Measurements from ENCODE around the gene GON4L. TPM values are rescaled to one million over a fixed set of nuclear protein-coding genes. Genes with fewer than 3 reads are reported as not detected.
"Not testable (repeated sequence)": the region's sequence is repeated elsewhere in the genome, so short reads cannot be mapped to it uniquely, and the experiment has no call there.

The GON4L gene
- total RNA-seq, 5 donors from 2014 or later (not counting 1 experiment from before 2014, with no cell fraction given), result 101 to 113 (median 105) TPM

GRCh38 chr1:155718524-155719115 lies 138.4 kb downstream of the GON4L start:
- Mint-ChIP-seq H3K4me1 (peaks cover 0 to 15% (median 10%) of the 10 kb centered on the region in 3 donors), H3K36me3 (peaks cover 16% of the 10 kb centered on the region)
- CTCF ChIA-PET; H3K9me3 Mint-ChIP-seq; H3K27me3 Mint-ChIP-seq; DNase-seq; H3K27me3 ChIP-seq (replicated peaks in 1 of 2; ENCODE audit: control insufficient read depth in 2 of 2, extremely low read depth in 1 of 2, insufficient read depth in 2 of 2, low read length in 1 of 2); ATAC-seq (replicated peaks in 1 of 4); H3K27ac Mint-ChIP-seq; H3K4me3 ChIP-seq (ENCODE audit: control insufficient read depth in 1 of 2, extremely low read depth in 1 of 2, low read length in 1 of 2); H3K4me1 ChIP-seq (ENCODE audit: control insufficient read depth in 1 of 2, extremely low read depth in 1 of 2, insufficient read depth in 2 of 2, low read length in 2 of 2); H3K4me3 Mint-ChIP-seq; H3K9me3 ChIP-seq; H3K27ac ChIP-seq (ENCODE audit: low read length): not testable (repeated sequence)
- WGBS (ENCODE audit: insufficient coverage), result 100% methylated on average over 1 of the region's 6 CpGs
- POLR2A ChIA-PET, result interaction anchor here in 1 of 2 donors (0.6 kb wide), 1 partner anchor 42 kb away, joined by 4 read pairs; no protein-coding TSS in a partner anchor
- peaks cover 0 to 17% of the 10 kb centered on the region in 2 donors for H3K36me3 ChIP-seq (ENCODE audit: control insufficient read depth in 2 of 2, extremely low read depth in 1 of 2, insufficient read depth in 1 of 2, low read length in 1 of 2)

DNA sequence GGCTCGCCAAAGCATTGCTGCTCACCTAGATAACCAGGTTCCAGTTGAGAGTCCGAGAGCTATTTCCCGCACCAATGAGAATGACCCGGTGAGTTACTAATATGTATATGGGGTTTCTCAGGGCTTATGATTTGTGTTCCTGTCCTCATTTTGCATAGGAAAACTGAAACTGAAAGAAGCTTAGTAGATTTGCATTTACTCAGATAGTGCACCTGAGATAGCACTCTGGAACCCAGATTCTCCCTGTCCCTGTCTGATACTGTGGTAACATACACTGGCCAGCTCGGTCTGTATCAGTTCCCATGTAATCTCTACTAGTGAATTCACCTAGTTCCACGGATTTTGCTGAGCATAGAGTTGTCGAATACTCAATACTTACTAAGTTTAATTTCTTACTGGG lies 140.0 kb downstream of the GON4L start:
- DNase-seq (no peak), ATAC-seq (replicated peaks in 1 of 4) (no peak)
- Histone ChIP-seq H3K4me1 (ENCODE audit: control insufficient read depth in 1 of 2, extremely low read depth in 1 of 2, insufficient read depth in 2 of 2, low read length in 2 of 2) (no peaks in the 10 kb centered on the region), H3K36me3 (ENCODE audit: control insufficient read depth in 2 of 2, extremely low read depth in 1 of 2, insufficient read depth in 1 of 2, low read length in 1 of 2) (peaks cover 0 to 23% of the 10 kb centered on the region in 2 donors), H3K4me3 (ENCODE audit: control insufficient read depth in 1 of 2, extremely low read depth in 1 of 2, low read length in 1 of 2) (no peak overlapping the region), H3K9me3 (no peaks in the 10 kb centered on the region), H3K27ac (ENCODE audit: low read length) (no peak overlapping the region), H3K27me3 (replicated peaks in 1 of 2; ENCODE audit: control insufficient read depth in 2 of 2, extremely low read depth in 1 of 2, insufficient read depth in 2 of 2, low read length in 1 of 2) (no peaks in the 10 kb centered on the region)
- Mint-ChIP-seq H3K9me3 (no peaks in the 10 kb centered on the region), H3K36me3 (peaks cover 16% of the 10 kb centered on the region), H3K4me1 (peaks cover 0 to 15% (median 10%) of the 10 kb centered on the region in 3 donors), H3K27me3 (no peaks in the 10 kb centered on the region), H3K4me3 (no peak overlapping the region), H3K27ac (peak overlapping the region; percentile 23 to 41)
- POLR2A ChIA-PET, result no interaction called here
- CTCF ChIA-PET, result interaction anchor here in 1 of 2 donors (0.7 kb wide), 1 partner anchor 465 kb away, joined by 11 read pairs; no protein-coding TSS in a partner anchor
- 83% methylated on average over 2 of the region's 7 CpGs for WGBS (ENCODE audit: insufficient coverage)

- POLR2A ChIA-PET, result interaction anchor here in 1 of 2 donors (0.6 kb wide), 1 partner anchor 312 kb away, joined by 6 read pairs; no protein-coding TSS in a partner anchor
- ATAC-seq (replicated peaks in 1 of 4) (no peak), DNase-seq (no peak)
- Histone ChIP-seq H3K27ac (ENCODE audit: low read length) (no peak overlapping the region), H3K4me1 (ENCODE audit: control insufficient read depth in 1 of 2, extremely low read depth in 1 of 2, insufficient read depth in 2 of 2, low read length in 2 of 2) (no peaks in the 10 kb centered on the region), H3K9me3 (no peaks in the 10 kb centered on the region), H3K36me3 (ENCODE audit: control insufficient read depth in 2 of 2, extremely low read depth in 1 of 2, insufficient read depth in 1 of 2, low read length in 1 of 2) (peaks cover 0 to 20% of the 10 kb centered on the region in 2 donors), H3K27me3 (replicated peaks in 1 of 2; ENCODE audit: control insufficient read depth in 2 of 2, extremely low read depth in 1 of 2, insufficient read depth in 2 of 2, low read length in 1 of 2) (no peaks in the 10 kb centered on the region), H3K4me3 (ENCODE audit: control insufficient read depth in 1 of 2, extremely low read depth in 1 of 2, low read length in 1 of 2) (no peak overlapping the region)
- Mint-ChIP-seq H3K27ac (no peak overlapping the region), H3K36me3 (peaks cover 13% of the 10 kb centered on the region), H3K9me3 (no peaks in the 10 kb centered on the region), H3K4me3 (no peak overlapping the region), H3K4me1 (peaks cover 0 to 15% (median 8%) of the 10 kb centered on the region in 3 donors), H3K27me3 (no peaks in the 10 kb centered on the region)
- CTCF ChIA-PET, result interaction anchor here (0.6 to 0.7 kb wide), 2 partner anchors 16 to 335 kb away, joined by 3 read pairs; no protein-coding TSS in a partner anchor
- 100% methylated on average over 3 of the region's 5 CpGs for WGBS (ENCODE audit: insufficient coverage)
Observed at GRCh38 chr1:155715777-155716176, 141.2 kb downstream of the GON4L start.

DNA sequence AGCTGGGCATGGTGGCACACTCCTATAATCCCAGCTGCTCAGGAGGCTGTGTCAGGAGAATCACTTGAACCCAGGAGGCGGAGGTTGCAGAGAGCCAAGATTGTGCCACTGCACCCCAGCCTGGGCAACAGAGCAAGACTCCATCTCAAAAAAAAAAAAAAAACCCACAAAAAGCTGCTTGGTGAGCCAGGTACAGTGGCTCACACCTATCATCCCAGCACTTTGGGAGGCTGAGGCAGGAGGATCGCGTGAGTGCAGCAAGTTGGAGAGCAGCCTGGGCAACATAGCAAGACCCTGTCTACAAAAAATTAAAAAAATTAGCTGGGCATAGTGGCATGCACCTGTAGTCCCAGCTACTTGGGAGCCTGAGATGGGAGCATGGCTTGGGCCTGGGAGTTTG lies 142.0 kb downstream of the GON4L start:
- H3K4me3 Mint-ChIP-seq; H3K4me3 ChIP-seq (ENCODE audit: control insufficient read depth in 1 of 2, extremely low read depth in 1 of 2, low read length in 1 of 2); H3K27ac Mint-ChIP-seq; H3K4me1 ChIP-seq (ENCODE audit: control insufficient read depth in 1 of 2, extremely low read depth in 1 of 2, insufficient read depth in 2 of 2, low read length in 2 of 2); H3K27ac ChIP-seq (ENCODE audit: low read length); ATAC-seq (replicated peaks in 1 of 4); H3K9me3 Mint-ChIP-seq; H3K27me3 Mint-ChIP-seq; DNase-seq; H3K9me3 ChIP-seq; H3K27me3 ChIP-seq (replicated peaks in 1 of 2; ENCODE audit: control insufficient read depth in 2 of 2, extremely low read depth in 1 of 2, insufficient read depth in 2 of 2, low read length in 1 of 2): not testable (repeated sequence)
- CTCF ChIA-PET, result interaction anchor here (0.6 to 0.7 kb wide), 2 partner anchors 16 to 334 kb away, joined by 3 read pairs; no protein-coding TSS in a partner anchor
- POLR2A ChIA-PET, result interaction anchor here (0.6 kb wide), 2 partner anchors 161 to 312 kb away, joined by 4 to 6 read pairs; no protein-coding TSS in a partner anchor
- H3K36me3 ChIP-seq (ENCODE audit: control insufficient read depth in 2 of 2, extremely low read depth in 1 of 2, insufficient read depth in 1 of 2, low read length in 1 of 2), result peaks cover 0 to 20% of the 10 kb centered on the region in 2 donors
- 100% methylated on average over 2 of the region's 3 CpGs for WGBS (ENCODE audit: insufficient coverage)
- Mint-ChIP-seq H3K36me3 (peaks cover 15% of the 10 kb centered on the region), H3K4me1 (peaks cover 0 to 15% (median 8%) of the 10 kb centered on the region in 3 donors)

GRCh38 chr1:155713075-155713474 lies 143.9 kb downstream of the GON4L start:
- Mint-ChIP-seq H3K4me1 (peaks cover 1 to 19% (median 8%) of the 10 kb centered on the region in 3 donors), H3K27ac (no peak overlapping the region), H3K27me3 (no peaks in the 10 kb centered on the region), H3K9me3 (no peaks in the 10 kb centered on the region), H3K4me3 (no peak overlapping the region), H3K36me3 (peaks cover 15% of the 10 kb centered on the region)
- ChIA-PET CTCF (no interaction called here), POLR2A (no interaction called here)
- H3K36me3 ChIP-seq (ENCODE audit: control insufficient read depth in 2 of 2, extremely low read depth in 1 of 2, insufficient read depth in 1 of 2, low read length in 1 of 2), result peaks cover 0 to 18% of the 10 kb centered on the region in 2 donors
- no peaks in the 10 kb centered on the region for H3K9me3 ChIP-seq
- no CpG with 5 or more reads among the region's 2 CpGs for WGBS (ENCODE audit: insufficient coverage)
- no peaks in the 10 kb centered on the region for H3K27me3 ChIP-seq (replicated peaks in 1 of 2; ENCODE audit: control insufficient read depth in 2 of 2, extremely low read depth in 1 of 2, insufficient read depth in 2 of 2, low read length in 1 of 2)
- no peak for ATAC-seq (replicated peaks in 1 of 4)
- DNase-seq, result no peak
- no peaks in the 10 kb centered on the region for H3K4me1 ChIP-seq (ENCODE audit: control insufficient read depth in 1 of 2, extremely low read depth in 1 of 2, insufficient read depth in 2 of 2, low read length in 2 of 2)
- no peak overlapping the region for H3K27ac ChIP-seq (ENCODE audit: low read length)
- H3K4me3 ChIP-seq (ENCODE audit: control insufficient read depth in 1 of 2, extremely low read depth in 1 of 2, low read length in 1 of 2), result no peak overlapping the region

GRCh38 chr1:155712636-155713035 lies 144.4 kb downstream of the GON4L start:
- H3K4me1 ChIP-seq (ENCODE audit: control insufficient read depth in 1 of 2, extremely low read depth in 1 of 2, insufficient read depth in 2 of 2, low read length in 2 of 2); H3K27ac ChIP-seq (ENCODE audit: low read length); H3K27me3 ChIP-seq (replicated peaks in 1 of 2; ENCODE audit: control insufficient read depth in 2 of 2, extremely low read depth in 1 of 2, insufficient read depth in 2 of 2, low read length in 1 of 2); CTCF ChIA-PET; H3K9me3 Mint-ChIP-seq; ATAC-seq (replicated peaks in 1 of 4); H3K4me3 Mint-ChIP-seq; H3K4me3 ChIP-seq (ENCODE audit: control insufficient read depth in 1 of 2, extremely low read depth in 1 of 2, low read length in 1 of 2); H3K27me3 Mint-ChIP-seq; POLR2A ChIA-PET; H3K9me3 ChIP-seq: not testable (repeated sequence)
- DNase-seq, result peak in 1 of 35 experiments; percentile 4
- H3K36me3 ChIP-seq (ENCODE audit: control insufficient read depth in 2 of 2, extremely low read depth in 1 of 2, insufficient read depth in 1 of 2, low read length in 1 of 2), result peaks cover 0 to 18% of the 10 kb centered on the region in 2 donors
- Mint-ChIP-seq H3K36me3 (peaks cover 15% of the 10 kb centered on the region), H3K4me1 (peaks cover 5 to 21% (median 11%) of the 10 kb centered on the region in 3 donors), H3K27ac (peak overlapping the region in 1 of 2 donors; percentile 11)
- 100% methylated on average over 1 of the region's 3 CpGs for WGBS (ENCODE audit: insufficient coverage)
